ENCODE measurements around the gene BLCAP. TPM values are rescaled to one million over a fixed set of nuclear protein-coding genes. Genes with fewer than 3 reads are reported as not detected.
"Not testable (repeated sequence)": the region's sequence is repeated elsewhere in the genome, so short reads cannot be mapped to it uniquely, and the experiment has no call there.

Gene BLCAP
- total RNA-seq, 1 experiment from 2014 or later, result 54.3 TPM

GRCh38 chr20:37550101-37550920 is 22.6 kb upstream of the BLCAP start:
- H3K9ac ChIP-seq (ENCODE audit: extremely low read depth, insufficient read length, low read length); H3K27me3 ChIP-seq (ENCODE audit: insufficient read depth, low read length); H2BK15ac ChIP-seq (ENCODE audit: low read depth, low read length); H2AK5ac ChIP-seq (ENCODE audit: insufficient read length, low read length); H3K79me2 ChIP-seq (ENCODE audit: insufficient read depth, low read length); H2AFZ ChIP-seq (ENCODE audit: low read length); H3K18ac ChIP-seq (ENCODE audit: insufficient read length, low read depth, low read length); H2BK120ac ChIP-seq (ENCODE audit: low read depth, low read length, poor library complexity, severe bottlenecking); H4K8ac ChIP-seq (replicated peaks; ENCODE audit: insufficient read length, low read depth, low read length); H3K4ac ChIP-seq (ENCODE audit: low read depth, low read length); H3K27ac Mint-ChIP-seq; H4K91ac ChIP-seq (ENCODE audit: insufficient read length, low read depth, low read length); H3K9me3 ChIP-seq (ENCODE audit: control insufficient read depth, low read depth, low read length); H4K5ac ChIP-seq (ENCODE audit: insufficient read length, low read depth, low read length); H3K27me3 Mint-ChIP-seq (ENCODE audit: low read depth); H4K20me1 ChIP-seq (ENCODE audit: control insufficient read depth, insufficient read depth, insufficient read length); H2BK20ac ChIP-seq (ENCODE audit: low read depth, low read length, poor library complexity, severe bottlenecking); H3K14ac ChIP-seq (ENCODE audit: insufficient read depth, low read length); H3K4me2 ChIP-seq (ENCODE audit: insufficient read depth, insufficient read length, low read length); H3K4me1 ChIP-seq (ENCODE audit: insufficient read depth, low read length); H3K27ac ChIP-seq (ENCODE audit: insufficient read length, low read depth, low read length); H3K23ac ChIP-seq (ENCODE audit: insufficient read length, low read depth, low read length); H3K79me1 ChIP-seq (ENCODE audit: insufficient read depth, low read depth, low read length, poor library complexity, severe bottlenecking); H2BK5ac ChIP-seq (ENCODE audit: insufficient read length, low read length); H3K9me3 Mint-ChIP-seq; H3K56ac ChIP-seq (ENCODE audit: insufficient read length, low read depth, low read length); H3K23me2 ChIP-seq (ENCODE audit: insufficient read length, low read depth, low read length, poor library complexity, severe bottlenecking); H3T11ph ChIP-seq (ENCODE audit: low read length); H3K4me3 Mint-ChIP-seq; H3K36me3 Mint-ChIP-seq (ENCODE audit: insufficient read depth in 1 of 3, low read depth in 3 of 3); H2BK12ac ChIP-seq (ENCODE audit: insufficient read length, low read depth, low read length): not testable (repeated sequence)
- peak; percentile 25 for DNase-seq
- H3K4me1 Mint-ChIP-seq, result peaks cover 9 to 13% of the 10 kb centered on the region in 2 experiments
- WGBS (ENCODE audit: extremely low coverage, insufficient read length, low lambda C conversion rate), result no CpG with 5 or more reads among the region's 16 CpGs
